Neural progenitor cell (in vitro differentiated cells): Measurements from ENCODE around the gene PCED1A. TPM values are rescaled to one million over a fixed set of nuclear protein-coding genes. Genes with fewer than 3 reads are reported as not detected.

Source experiments
- DNase-seq: peaks from one replicate; pipeline ENCODE4 v3.0.0-alpha.2; 2016; ENCODE audit warnings: low spot score
- H2AFZ ChIP-seq: fragments of 200-600 bp; sonication (generic); replicated peaks from 2 replicates; pipeline ENCODE4 v1.6.1; 2016; ENCODE audit warnings: antibody characterized with exemption
- H3F3A ChIP-seq: fragments of 200-600 bp; sonication (generic); 2 replicates; pipeline ENCODE4 v1.6.1; 2016; ENCODE audit warnings: antibody characterized with exemption, low read depth
- H3K27ac ChIP-seq: fragments of 200-600 bp; sonication (generic); 2 replicates; pipeline ENCODE4 v1.5.1; 2016; ENCODE audit warnings: mild to moderate bottlenecking
- H3K27me3 ChIP-seq: fragments of 200-600 bp; sonication (generic); 2 replicates; pipeline ENCODE4 v1.6.1; 2016; ENCODE audit warnings: mild to moderate bottlenecking, moderate library complexity
- H3K36me3 ChIP-seq: fragments of 200-600 bp; sonication (generic); 2 replicates; pipeline ENCODE4 v1.5.1; 2016
- H3K4me1 ChIP-seq: fragments of 200-600 bp; sonication (generic); 2 replicates; pipeline ENCODE4 v1.6.1; 2016; ENCODE audit warnings: mixed run types
- H3K4me2 ChIP-seq: fragments of 200-600 bp; sonication (generic); 2 replicates; pipeline ENCODE4 v1.6.1; 2016
- H3K4me3 ChIP-seq: fragments of 200-600 bp; sonication (generic); 2 replicates; pipeline ENCODE4 v1.5.1; 2016
- H3K79me2 ChIP-seq: fragments of 200-600 bp; sonication (generic); 2 replicates; pipeline ENCODE4 v1.6.1; 2016; ENCODE audit warnings: low read depth
- H3K9ac ChIP-seq: fragments of 200-600 bp; sonication (generic); 2 replicates; pipeline ENCODE4 v1.6.1; 2016
- H3K9me3 ChIP-seq: fragments of 200-600 bp; sonication (generic); 2 replicates; pipeline ENCODE4 v1.5.1; 2016; ENCODE audit warnings: low read depth
- H4K20me1 ChIP-seq: fragments of 200-600 bp; sonication (generic); 2 replicates; pipeline ENCODE4 v1.6.1; 2016; ENCODE audit warnings: low read depth
- H3K27ac Mint-ChIP-seq: 3 replicates; pipeline ENCODE4 v1.8.0; 2021; ENCODE audit warnings: mixed read lengths
- H3K27me3 Mint-ChIP-seq: 2 replicates; pipeline ENCODE4 v1.8.0; 2022; ENCODE audit warnings: low read depth, mild to moderate bottlenecking, inconsistent platforms, moderate library complexity, mixed read lengths; ENCODE audit not compliant: insufficient read depth
- H3K36me3 Mint-ChIP-seq: 3 replicates; pipeline ENCODE4 v1.8.0; 2021; ENCODE audit warnings: mixed read lengths
- H3K4me1 Mint-ChIP-seq: 3 replicates; pipeline ENCODE4 v1.8.0; 2021; ENCODE audit warnings: mixed read lengths
- H3K4me3 Mint-ChIP-seq: 3 replicates; pipeline ENCODE4 v1.8.0; 2021; ENCODE audit warnings: mild to moderate bottlenecking, moderate library complexity, mixed read lengths
- H3K9me3 Mint-ChIP-seq: 3 replicates; pipeline ENCODE4 v1.8.0; 2020; ENCODE audit warnings: mixed read lengths
- EZH2 ChIP-seq: fragments of 200-600 bp; sonication (generic); IDR thresholded peaks from 2 replicates; pipeline ENCODE4 v1.6.1; 2017; ENCODE audit warnings: antibody characterized with exemption, mild to moderate bottlenecking, moderate library complexity
- EZH2phosphoT487 ChIP-seq: fragments of 200-600 bp; sonication (generic); IDR thresholded peaks from 2 replicates; pipeline ENCODE4 v1.6.1; 2017; ENCODE audit warnings: antibody characterized with exemption
- total RNA-seq: library from RNA; depleted of rRNA; stranded (reverse); fragments of >200 nt; gene quantifications from 2 replicates; pipeline ENCODE4 v1.2.3, GENCODE V29; 2015; ENCODE audit warnings: low replicate concordance
- TF ChIP-seq, protein P1 (sequence below): fragments of 200-600 bp; sonication (generic); IDR thresholded peaks from 2 replicates; pipeline ENCODE4 v1.5.1; 2017; ENCODE audit warnings: antibody characterized with exemption, mild to moderate bottlenecking

Gene PCED1A
- total RNA-seq, 1 donor from 2014 or later: 14.6 TPM

DNA sequence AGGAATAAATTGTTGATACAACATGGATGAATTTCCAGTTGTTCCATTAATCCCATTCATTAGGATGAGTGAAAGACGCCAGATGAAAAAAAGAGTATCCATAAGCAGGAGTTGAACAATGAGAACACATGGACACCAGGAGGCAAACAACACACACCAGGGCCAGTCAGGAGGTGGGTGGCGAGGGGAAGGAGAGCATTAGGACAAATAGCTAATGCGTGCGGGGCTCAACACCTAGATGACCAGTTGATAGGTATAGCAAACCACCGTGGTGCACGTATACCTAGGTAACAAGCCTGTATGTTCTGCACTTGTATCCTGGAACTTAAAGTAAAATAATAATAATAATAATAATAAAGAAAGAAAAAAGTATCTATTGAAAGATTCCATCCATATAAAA is 11.1 kb downstream of the PCED1A start:
- H3K4me1 ChIP-seq: peaks cover 3% of the 10 kb centered on the region
- Mint-ChIP-seq H3K36me3 (peaks cover 6% of the 10 kb centered on the region), H3K9me3 (no peaks in the 10 kb centered on the region), H3K27ac (no peak overlapping the region), H3K4me1 (peaks cover 4% of the 10 kb centered on the region), H3K27me3 (no peaks in the 10 kb centered on the region), H3K4me3 (no peak overlapping the region)
- peaks cover 45% of the 10 kb centered on the region for H3K27me3 ChIP-seq
- H3K4me2 ChIP-seq: no peak overlapping the region
- no peak overlapping the region for H3K9ac ChIP-seq
- no peaks in the 10 kb centered on the region for H3K9me3 ChIP-seq
- H4K20me1 ChIP-seq: no peaks in the 10 kb centered on the region
- DNase-seq: no peak
- no peak overlapping the region for H2AFZ ChIP-seq
- H3K36me3 ChIP-seq: no peaks in the 10 kb centered on the region
- H3F3A ChIP-seq: no peaks in the 10 kb centered on the region
- H3K27ac ChIP-seq: no peak overlapping the region
- H3K79me2 ChIP-seq: no peaks in the 10 kb centered on the region
- TF ChIP-seq EZH2 (no peak), EZH2phosphoT487 (no peak)
- TF ChIP-seq, protein P1, sequence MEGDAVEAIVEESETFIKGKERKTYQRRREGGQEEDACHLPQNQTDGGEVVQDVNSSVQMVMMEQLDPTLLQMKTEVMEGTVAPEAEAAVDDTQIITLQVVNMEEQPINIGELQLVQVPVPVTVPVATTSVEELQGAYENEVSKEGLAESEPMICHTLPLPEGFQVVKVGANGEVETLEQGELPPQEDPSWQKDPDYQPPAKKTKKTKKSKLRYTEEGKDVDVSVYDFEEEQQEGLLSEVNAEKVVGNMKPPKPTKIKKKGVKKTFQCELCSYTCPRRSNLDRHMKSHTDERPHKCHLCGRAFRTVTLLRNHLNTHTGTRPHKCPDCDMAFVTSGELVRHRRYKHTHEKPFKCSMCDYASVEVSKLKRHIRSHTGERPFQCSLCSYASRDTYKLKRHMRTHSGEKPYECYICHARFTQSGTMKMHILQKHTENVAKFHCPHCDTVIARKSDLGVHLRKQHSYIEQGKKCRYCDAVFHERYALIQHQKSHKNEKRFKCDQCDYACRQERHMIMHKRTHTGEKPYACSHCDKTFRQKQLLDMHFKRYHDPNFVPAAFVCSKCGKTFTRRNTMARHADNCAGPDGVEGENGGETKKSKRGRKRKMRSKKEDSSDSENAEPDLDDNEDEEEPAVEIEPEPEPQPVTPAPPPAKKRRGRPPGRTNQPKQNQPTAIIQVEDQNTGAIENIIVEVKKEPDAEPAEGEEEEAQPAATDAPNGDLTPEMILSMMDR: no peak
- no peak overlapping the region for H3K4me3 ChIP-seq

DNA sequence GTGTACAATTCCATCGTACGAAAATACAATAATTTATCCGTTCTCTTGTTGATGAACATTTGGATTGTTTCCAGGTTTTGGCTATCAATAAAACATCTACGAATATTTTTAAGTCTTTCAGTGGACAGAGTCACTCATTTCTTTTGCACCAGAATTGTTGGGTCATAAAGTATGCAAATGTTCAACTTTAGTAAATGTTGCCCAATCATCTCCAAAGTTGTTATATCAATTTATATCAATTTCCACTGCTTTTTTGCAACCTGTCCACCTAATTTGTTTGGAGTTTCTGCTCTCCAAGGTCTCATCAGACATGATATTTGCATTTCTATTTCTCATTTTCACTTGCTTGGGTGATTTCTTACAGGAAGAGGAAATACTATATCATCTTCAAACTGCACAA is 13.8 kb downstream of the PCED1A start:
- H3K4me1 Mint-ChIP-seq: peaks cover 6% of the 10 kb centered on the region
- no peaks in the 10 kb centered on the region for H4K20me1 ChIP-seq
- H3K27ac ChIP-seq: no peak overlapping the region
- H3K27me3 Mint-ChIP-seq: no peaks in the 10 kb centered on the region
- H3K36me3 Mint-ChIP-seq: no peaks in the 10 kb centered on the region
- no peak for TF ChIP-seq EZH2phosphoT487
- no peak for TF ChIP-seq EZH2
- TF ChIP-seq, protein P1: no peak
- H3K4me1 ChIP-seq: peaks cover 9% of the 10 kb centered on the region
- no peaks in the 10 kb centered on the region for H3K9me3 ChIP-seq
- H3K4me3 Mint-ChIP-seq: no peak overlapping the region
- H3K4me2 ChIP-seq: no peak overlapping the region
- no peak overlapping the region for H2AFZ ChIP-seq
- peaks cover 5% of the 10 kb centered on the region for H3F3A ChIP-seq
- H3K27ac Mint-ChIP-seq: no peak overlapping the region
- H3K4me3 ChIP-seq: no peak overlapping the region
- H3K9me3 Mint-ChIP-seq: peaks cover 1% of the 10 kb centered on the region
- DNase-seq: no peak
- no peaks in the 10 kb centered on the region for H3K36me3 ChIP-seq
- no peaks in the 10 kb centered on the region for H3K79me2 ChIP-seq
- H3K27me3 ChIP-seq: peaks cover 52% of the 10 kb centered on the region
- H3K9ac ChIP-seq: no peak overlapping the region

DNA sequence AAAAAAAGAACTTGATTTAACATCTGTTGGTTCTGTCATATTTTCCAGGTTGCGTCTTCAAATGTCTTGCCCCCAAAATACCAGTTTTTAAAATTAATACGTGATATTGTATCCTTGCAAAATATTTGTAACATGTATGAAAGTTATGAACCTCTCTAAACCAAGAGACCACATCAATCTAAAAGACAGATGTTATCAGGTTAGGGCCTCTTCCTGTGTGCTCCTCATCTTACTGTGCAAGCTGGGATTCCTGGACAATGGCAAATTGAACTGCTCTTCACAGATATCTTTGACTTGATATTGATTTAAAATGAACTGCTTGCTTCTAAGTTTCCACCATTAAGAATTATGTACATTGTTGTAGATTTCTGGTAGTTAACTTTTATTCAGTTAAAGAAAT is 14.7 kb downstream of the PCED1A start:
- Mint-ChIP-seq H3K27ac (no peak overlapping the region), H3K36me3 (no peaks in the 10 kb centered on the region), H3K27me3 (no peaks in the 10 kb centered on the region), H3K4me1 (peaks cover 8% of the 10 kb centered on the region), H3K4me3 (no peak overlapping the region), H3K9me3 (peaks cover 4% of the 10 kb centered on the region)
- H3F3A ChIP-seq: peaks cover 8% of the 10 kb centered on the region
- H3K27me3 ChIP-seq: peaks cover 61% of the 10 kb centered on the region
- no peak overlapping the region for H3K27ac ChIP-seq
- peaks cover 10% of the 10 kb centered on the region for H3K4me1 ChIP-seq
- no peak for DNase-seq
- H3K9me3 ChIP-seq: no peaks in the 10 kb centered on the region
- TF ChIP-seq EZH2phosphoT487: no peak
- no peak for TF ChIP-seq EZH2
- TF ChIP-seq, protein P1: no peak
- H3K9ac ChIP-seq: no peak overlapping the region
- H2AFZ ChIP-seq: no peak overlapping the region
- H3K79me2 ChIP-seq: no peaks in the 10 kb centered on the region
- H4K20me1 ChIP-seq: no peaks in the 10 kb centered on the region
- no peak overlapping the region for H3K4me2 ChIP-seq
- H3K4me3 ChIP-seq: no peak overlapping the region
- H3K36me3 ChIP-seq: no peaks in the 10 kb centered on the region
